Right renal pelvis (tissue), 4 donors: ENCODE results near the gene CACNA1C. TPM values are rescaled to one million over a fixed set of nuclear protein-coding genes. Genes with fewer than 3 reads are reported as not detected.

ENCODE experiments used
- DNase-seq, 4 donors: peaks; one replicate each; pipeline ENCODE4 v3.0.0-alpha.2; 2013; ENCODE audit warnings: low read depth in 4 of 4, low spot score in 3 of 4, missing footprints in 1 of 4
- polyA plus RNA-seq, 4 donors: library from polyadenylated mRNA; unstranded; fragments of 120-200 nt; gene quantifications; one replicate each; pipeline ENCODE4 v1.2.1, GENCODE V29; 2013; ENCODE audit not compliant: insufficient read length in 4 of 4

The CACNA1C gene
- polyA plus RNA-seq, 4 donors = 7.6 to 8.6 (median 7.9) TPM

GRCh38 chr12:2664721-2665577 is 612.2 kb downstream of the CACNA1C start:
- no peak for DNase-seq

GRCh38 chr12:2666411-2666810 is 613.6 kb downstream of the CACNA1C start:
- DNase-seq = no peak

GRCh38 chr12:2666846-2667245 is 614.1 kb downstream of the CACNA1C start:
- no peak for DNase-seq

DNA sequence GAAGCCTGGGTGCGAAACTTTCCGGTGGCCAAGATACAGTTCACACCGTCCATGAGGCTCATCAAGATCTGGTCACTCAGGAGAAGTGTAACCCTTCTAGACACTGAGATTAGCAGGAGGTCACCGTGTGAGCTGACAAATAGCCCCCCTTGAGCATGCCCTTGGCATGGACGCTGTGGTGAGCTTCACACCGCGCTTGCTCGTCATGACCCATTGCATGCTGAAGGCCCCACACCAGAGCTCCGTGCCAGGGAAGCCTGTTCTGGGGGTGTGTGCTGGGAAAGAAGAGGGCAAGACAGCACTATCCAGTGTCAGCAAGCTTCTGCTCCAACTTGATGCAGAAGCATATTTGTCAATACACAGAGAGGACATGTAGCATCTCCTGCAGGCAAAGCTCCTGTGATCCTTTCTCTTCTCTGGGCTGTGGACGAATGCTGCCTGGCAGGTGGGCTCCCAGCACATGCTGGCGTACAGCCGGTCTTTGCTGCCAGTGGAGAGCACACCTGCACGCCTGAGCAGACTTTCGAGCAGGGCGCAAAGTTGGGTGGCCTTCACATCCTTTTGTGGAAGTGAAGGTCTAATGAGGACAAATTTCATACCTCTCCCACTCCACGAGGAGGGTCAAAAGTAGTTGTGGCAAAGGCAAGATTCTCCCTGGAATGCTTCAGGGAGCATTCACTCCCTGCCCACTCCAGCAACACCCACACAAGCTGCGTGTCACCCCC is 615.1 kb downstream of the CACNA1C start:
- DNase-seq = no peak

GRCh38 chr12:2668816-2669215 is 616.0 kb downstream of the CACNA1C start:
- DNase-seq = no peak

DNA sequence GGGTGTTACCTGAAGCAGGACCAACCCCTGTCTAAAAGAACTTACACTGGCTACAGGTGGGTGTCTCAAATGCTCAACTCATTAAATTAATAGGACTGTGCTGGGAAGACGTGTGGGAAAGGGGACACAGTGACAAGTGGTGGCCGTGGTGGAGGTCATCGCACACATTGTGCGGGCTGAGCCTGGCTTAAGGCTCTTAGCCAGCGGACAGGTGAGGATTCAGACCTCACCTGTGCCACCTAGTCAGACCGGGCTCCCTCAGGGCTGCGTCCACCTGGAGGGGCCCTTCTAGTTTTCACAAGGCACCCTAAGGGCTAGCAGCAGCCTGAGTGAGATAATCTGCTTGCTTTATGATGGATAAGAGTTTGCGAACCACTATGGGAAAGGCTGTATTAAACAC is 616.8 kb downstream of the CACNA1C start:
- no peak for DNase-seq

DNA sequence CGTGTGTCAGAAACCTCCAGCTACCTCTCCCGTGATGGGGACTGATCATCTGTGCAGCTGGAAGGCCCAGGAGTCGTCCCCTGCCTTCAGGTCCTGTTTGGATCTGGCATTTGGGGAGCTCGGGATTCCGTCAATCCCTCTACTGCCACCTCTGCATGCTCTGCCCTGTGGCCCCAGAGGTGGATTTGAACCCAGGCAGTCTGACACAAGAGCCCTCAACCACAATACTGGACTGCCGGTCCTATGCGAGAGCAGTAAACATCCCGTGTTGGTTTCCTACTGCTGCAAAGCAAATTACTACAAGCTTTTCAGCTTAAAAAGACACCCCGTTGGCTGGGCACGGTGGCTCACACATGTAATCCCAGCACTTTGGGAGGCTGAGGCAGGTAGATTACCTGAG is 620.1 kb downstream of the CACNA1C start:
- no peak for DNase-seq

DNA sequence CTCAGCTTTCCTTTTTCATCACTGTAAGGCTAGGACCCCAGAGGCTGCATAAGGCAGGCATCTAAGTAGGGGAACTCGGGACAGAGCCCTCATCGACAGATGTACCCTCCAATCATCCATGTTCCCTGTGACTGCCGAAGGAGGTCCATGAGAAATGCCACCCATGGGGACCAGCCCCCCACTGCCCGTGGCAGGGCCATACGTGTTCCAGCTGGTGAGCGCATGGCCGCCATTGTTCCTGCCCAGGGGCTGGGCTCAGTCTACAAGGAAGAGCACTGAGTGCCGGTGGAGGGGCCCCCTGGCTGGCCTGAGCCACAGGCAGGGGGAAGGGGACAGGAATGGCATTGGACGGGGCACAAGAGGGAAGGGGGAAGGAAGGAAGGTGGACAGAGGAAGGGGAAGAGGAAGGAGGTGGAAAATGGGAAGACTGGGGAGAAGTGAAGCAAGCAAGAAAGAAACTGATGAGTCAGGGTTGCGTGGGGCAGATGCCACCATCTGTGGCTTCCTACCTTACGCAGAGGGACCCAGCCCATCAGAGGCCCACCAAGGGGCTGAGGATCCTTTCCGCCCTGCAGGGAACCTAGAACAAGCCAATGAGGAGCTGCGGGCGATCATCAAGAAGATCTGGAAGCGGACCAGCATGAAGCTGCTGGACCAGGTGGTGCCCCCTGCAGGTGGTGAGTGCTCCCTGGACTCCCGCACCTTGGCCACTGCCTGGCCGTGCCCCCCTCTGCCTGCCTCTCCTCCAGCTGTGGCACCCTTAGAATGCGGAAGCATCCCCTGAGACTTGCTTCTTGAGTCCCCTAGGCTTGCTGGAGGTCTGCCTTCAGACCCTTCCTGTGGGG is 621.4 kb downstream of the CACNA1C start:
- DNase-seq = no peak

DNA sequence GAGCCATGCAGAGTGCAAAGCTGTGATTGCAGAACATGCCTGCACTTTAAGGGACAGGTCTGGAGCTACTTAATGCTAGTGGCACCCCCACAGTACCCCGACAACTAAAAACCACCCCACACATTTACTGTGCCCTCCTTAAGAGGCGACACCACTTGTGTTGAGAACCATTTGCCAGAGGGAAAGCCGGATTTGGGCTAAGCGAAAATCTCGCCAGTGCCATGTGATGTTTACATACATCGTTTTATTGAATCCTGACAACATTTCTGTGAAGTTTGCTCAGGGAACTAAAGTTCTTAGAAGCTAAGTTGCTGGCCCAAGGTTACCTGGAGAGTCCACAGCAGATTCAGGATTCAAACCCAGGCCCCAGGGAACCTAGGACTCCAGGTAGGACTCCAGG is 623.0 kb downstream of the CACNA1C start:
- no peak for DNase-seq

GRCh38 chr12:2677142-2677880 is 624.5 kb downstream of the CACNA1C start:
- DNase-seq = no peak

DNA sequence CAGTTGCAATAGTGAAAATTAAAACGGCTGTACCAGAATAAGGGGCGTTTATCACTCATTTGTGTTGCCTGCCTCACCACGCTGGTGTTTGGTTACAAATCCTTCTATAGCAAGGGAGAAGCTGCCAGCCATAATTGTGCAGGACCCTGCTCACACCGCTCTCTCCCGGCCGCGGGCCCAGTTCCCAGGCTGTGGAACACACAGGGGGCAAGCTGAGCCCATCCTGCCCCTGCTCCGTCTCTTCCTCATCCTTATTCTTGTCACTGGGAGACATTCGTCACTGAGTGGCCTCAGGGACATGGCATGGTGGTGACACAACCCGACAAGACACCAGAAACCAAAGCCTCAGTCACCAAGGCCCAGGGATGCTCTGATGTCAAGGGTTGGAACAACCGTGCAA is 625.6 kb downstream of the CACNA1C start:
- no peak for DNase-seq

GRCh38 chr12:2679068-2679815 is 626.5 kb downstream of the CACNA1C start:
- no peak for DNase-seq

DNA sequence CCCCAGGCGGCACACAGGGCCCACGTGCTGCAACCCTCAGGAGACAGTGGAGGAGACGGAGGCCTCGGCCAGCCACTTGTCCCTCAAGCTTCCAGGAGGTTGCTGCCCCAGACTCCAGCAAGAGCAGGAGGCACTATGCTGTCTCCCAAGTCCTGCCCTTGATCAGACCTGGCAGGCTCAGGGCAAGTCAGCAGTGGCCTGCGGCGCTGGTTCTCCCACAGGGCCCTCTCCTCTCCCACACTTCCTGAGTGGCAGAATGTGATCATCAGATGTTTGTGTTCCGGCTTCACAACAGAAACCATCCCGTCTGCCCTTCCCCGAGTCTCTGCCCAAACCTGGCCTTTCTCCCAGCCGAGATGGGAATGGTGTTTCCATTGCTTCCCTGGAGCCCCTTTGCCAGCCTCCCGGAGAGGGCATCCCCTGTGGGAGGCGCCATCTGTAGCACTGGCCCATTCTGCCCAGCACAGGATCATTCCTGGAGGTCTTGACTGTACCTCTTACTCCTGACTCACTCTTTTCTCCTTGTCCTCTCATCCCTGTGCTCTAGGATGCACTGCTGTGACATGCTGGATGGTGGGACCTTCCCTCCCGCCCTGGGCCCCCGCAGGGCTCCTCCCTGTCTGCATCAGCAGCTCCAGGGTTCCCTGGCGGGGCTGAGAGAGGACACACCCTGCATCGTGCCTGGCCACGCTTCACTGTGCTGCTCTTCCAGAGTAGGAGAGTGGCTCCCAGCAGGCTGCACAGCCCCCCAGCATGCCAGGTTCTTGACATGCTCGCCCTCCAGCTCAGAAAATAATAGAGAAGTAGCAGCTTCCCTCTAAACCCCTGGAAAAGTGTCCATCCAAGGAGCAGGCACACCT is 627.3 kb downstream of the CACNA1C start:
- no peak for DNase-seq

- no peak for DNase-seq
Observed at GRCh38 chr12:2680676-2681039, 627.9 kb downstream of the CACNA1C start.

DNA sequence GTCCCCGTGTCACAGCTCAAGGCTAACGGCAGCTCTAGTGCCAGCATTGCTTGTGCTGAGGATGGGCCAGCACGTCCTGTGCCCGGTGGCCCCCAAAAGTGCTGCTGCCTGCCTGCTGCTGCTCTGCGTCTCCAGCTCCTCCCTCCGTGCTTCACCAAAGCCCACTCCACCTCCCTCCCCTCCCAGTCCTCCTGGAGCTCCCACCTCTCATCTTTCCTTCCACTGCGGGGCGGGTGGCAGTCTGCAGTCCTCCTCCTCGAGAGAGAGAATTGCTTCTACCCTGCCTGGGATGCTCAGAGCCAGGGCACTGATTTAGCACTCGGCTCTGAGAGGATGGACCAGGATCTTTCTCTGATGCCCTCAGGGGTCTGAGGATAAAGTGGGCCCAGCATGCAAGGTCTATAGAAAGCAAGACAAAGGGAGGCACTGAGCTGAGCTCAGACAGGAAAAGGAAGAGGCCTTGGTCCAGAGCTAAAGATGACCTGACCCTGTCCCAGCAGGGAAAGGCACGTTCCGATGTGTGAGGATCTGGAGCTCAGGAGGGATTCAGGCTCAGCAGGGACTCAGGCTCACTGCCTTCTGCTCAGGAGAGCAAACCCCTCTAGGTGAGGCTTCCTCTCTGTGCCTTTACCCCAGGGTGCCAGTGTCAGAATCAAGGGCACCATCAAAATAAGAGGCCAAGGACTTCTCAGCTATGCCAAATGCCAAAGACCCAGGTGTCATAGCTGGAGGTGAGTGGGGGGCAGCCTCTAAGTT is 628.8 kb downstream of the CACNA1C start:
- no peak for DNase-seq

- no peak for DNase-seq
Observed at GRCh38 chr12:2682296-2683251, 629.8 kb downstream of the CACNA1C start.
